Measurements from ENCODE around the gene PDE8A. TPM values are rescaled to one million over a fixed set of nuclear protein-coding genes. Genes with fewer than 3 reads are reported as not detected.
"Not testable (repeated sequence)": the region's sequence is repeated elsewhere in the genome, so short reads cannot be mapped to it uniquely, and the experiment has no call there.

PDE8A gene
- total and polyA plus RNA-seq, 10 of the 15 experiments (the other 5 are each of a cell fraction or from before 2014, with no cell fraction given) = 6.7 to 69.2 (median 27.2) TPM

DNA sequence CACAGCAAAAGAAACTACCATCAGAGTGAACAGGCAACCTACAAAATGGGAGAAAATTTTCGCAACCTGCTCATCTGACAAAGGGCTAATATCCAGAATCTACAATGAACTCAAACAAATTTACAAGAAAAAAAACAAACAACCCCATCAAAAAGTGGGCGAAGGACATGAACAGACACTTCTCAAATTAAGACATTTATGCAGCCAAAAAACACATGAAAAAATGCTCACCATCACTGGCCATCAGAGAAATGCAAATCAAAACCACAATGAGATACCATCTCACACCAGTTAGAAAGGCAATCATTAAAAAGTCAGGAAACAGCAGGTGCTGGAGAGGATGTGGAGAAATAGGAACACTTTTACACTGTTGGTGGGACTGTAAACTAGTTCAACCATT is 30.1 kb downstream of the PDE8A start:
- H4K20me1 ChIP-seq (ENCODE audit: control insufficient read depth, insufficient read depth); ATAC-seq; H2AFZ ChIP-seq (ENCODE audit: control insufficient read depth, low read depth, low read length); DNase-seq (ENCODE audit: low read depth, low spot score); FAIRE-seq; in situ Hi-C loops (cut with MboI); BruUV-seq (replicated peaks); H3K4me2 ChIP-seq (ENCODE audit: control insufficient read depth, insufficient read depth); intact Hi-C loops (cut with micrococcal nuclease; ENCODE audit: unreplicated experiment); H3K9me3 ChIP-seq (replicated peaks; ENCODE audit: control insufficient read depth, insufficient read depth, low read length); H3K9ac ChIP-seq (ENCODE audit: control insufficient read depth, insufficient read depth, low read length); H3K27me3 ChIP-seq (replicated peaks in 1 of 2; ENCODE audit: control insufficient read depth in 2 of 2, insufficient read depth in 2 of 2, low read length in 1 of 2); H3K36me3 ChIP-seq (ENCODE audit: control insufficient read depth in 2 of 2, insufficient read depth in 2 of 2, low read length in 1 of 2); H3K27ac ChIP-seq (ENCODE audit: control insufficient read depth, insufficient read depth); H3K4me3 ChIP-seq: not testable (repeated sequence)
- ChIA-PET SMC1A (ENCODE audit: uncharacterized antibody, unreplicated experiment) (interaction anchor here (0.7 to 4.6 kb wide), 4 partner anchors 17 to 94 kb away, joined by 3 to 27 read pairs (median 14); no protein-coding TSS in a partner anchor), POLR2A (interaction anchor here (2.9 to 5.3 kb wide), 2 partner anchors 10 to 24 kb away, joined by 12 to 34 read pairs; no protein-coding TSS in a partner anchor), CTCF (interaction anchor here (2.3 to 2.6 kb wide), 2 partner anchors 10 to 23 kb away, joined by 9 to 16 read pairs; no protein-coding TSS in a partner anchor), RAD21 (ENCODE audit: unreplicated experiment) (interaction anchor here (1.1 to 3.7 kb wide), 4 partner anchors 12 to 301 kb away, joined by 3 to 21 read pairs (median 6); no protein-coding TSS in a partner anchor)
- Histone ChIP-seq H3K79me2 (ENCODE audit: control insufficient read depth, insufficient read depth, low read length) (peaks cover 68% of the 10 kb centered on the region), H3K4me1 (ENCODE audit: control insufficient read depth, insufficient read depth, low read length) (peaks cover 50% of the 10 kb centered on the region)
- TF ChIP-seq MTA2 (IDR thresholded peaks at IDR 0.05; ENCODE audit: low read depth) = 0 out of 2 replicates have a peak, but pooled peaks have one; percentile 14
- TF ChIP-seq IKZF2 (IDR thresholded peaks at IDR 0.05) = 0 out of 4 replicates have a peak, but pooled peaks of 1 of the 2 experiments have one; percentile 8
- 100% methylated on average over 1 of the region's 2 CpGs for WGBS (ENCODE audit: insufficient coverage, insufficient replicate concordance, low lambda C conversion rate, missing lambda C conversion rate)

GRCh38 chr15:85013785-85014184 is 32.1 kb downstream of the PDE8A start:
- CTCF ChIA-PET = interaction anchor here (1.1 to 1.4 kb wide), 2 partner anchors 10 to 11 kb away, joined by 3 to 4 read pairs; no protein-coding TSS in a partner anchor
- ATAC-seq (no peak), FAIRE-seq (no peak), DNase-seq (ENCODE audit: low read depth, low spot score) (no peak)
- no peaks in the 10 kb centered on the region for H3K27me3 ChIP-seq (replicated peaks in 1 of 2; ENCODE audit: control insufficient read depth in 2 of 2, insufficient read depth in 2 of 2, low read length in 1 of 2)
- peaks cover 42% of the 10 kb centered on the region for H3K4me1 ChIP-seq (ENCODE audit: control insufficient read depth, insufficient read depth, low read length)
- H3K27ac ChIP-seq (ENCODE audit: control insufficient read depth, insufficient read depth) = no peak overlapping the region
- H3K9ac ChIP-seq (ENCODE audit: control insufficient read depth, insufficient read depth, low read length) = no peak overlapping the region
- intact Hi-C loops (cut with micrococcal nuclease; ENCODE audit: unreplicated experiment) = no loop called here
- no peaks in the 10 kb centered on the region for H4K20me1 ChIP-seq (ENCODE audit: control insufficient read depth, insufficient read depth)
- no peaks in the 10 kb centered on the region for H3K36me3 ChIP-seq (ENCODE audit: control insufficient read depth in 2 of 2, insufficient read depth in 2 of 2, low read length in 1 of 2)
- peaks cover 59% of the 10 kb centered on the region for H3K79me2 ChIP-seq (ENCODE audit: control insufficient read depth, insufficient read depth, low read length)
- peaks cover 1% of the 10 kb centered on the region; the same call in 2 of the 3 replicates for H3K9me3 ChIP-seq (replicated peaks; ENCODE audit: control insufficient read depth, insufficient read depth, low read length)
- no peak overlapping the region for H3K4me2 ChIP-seq (ENCODE audit: control insufficient read depth, insufficient read depth)
- SMC1A ChIA-PET (ENCODE audit: uncharacterized antibody, unreplicated experiment) = interaction anchor here (0.9 to 3.0 kb wide), 7 partner anchors 8 to 31 kb away, joined by 3 to 17 read pairs (median 5); no protein-coding TSS in a partner anchor
- 97% methylated on average over 4 of the region's 4 CpGs for WGBS (ENCODE audit: insufficient coverage, insufficient replicate concordance, low lambda C conversion rate, missing lambda C conversion rate)
- H3K4me3 ChIP-seq = no peak overlapping the region
- RAD21 ChIA-PET (ENCODE audit: unreplicated experiment) = no interaction called here
- POLR2A ChIA-PET = interaction anchor here (1.5 to 1.6 kb wide), 2 partner anchors 8 to 26 kb away, joined by 4 to 6 read pairs; no protein-coding TSS in a partner anchor
- in situ Hi-C loops (cut with MboI) = no loop called here
- BruUV-seq (replicated peaks) = no TSS peak
- TF ChIP-seq PAX8 (IDR thresholded peaks at IDR 0.05) (no peak), SMAD1 (IDR thresholded peaks at IDR 0.05; ENCODE audit: low read depth, partially characterized antibody) (no peak), TBL1XR1 (IDR thresholded peaks at IDR 0.05; ENCODE audit: low read depth, low read length) (no peak), CREB1 (IDR thresholded peaks at IDR 0.05; ENCODE audit: low read depth) (no peak), HCFC1 (IDR thresholded peaks at IDR 0.05; ENCODE audit: low read length) (no peak), USF2 (IDR thresholded peaks at IDR 0.05; ENCODE audit: borderline replicate concordance, low read depth, low read length) (no peak), EED (IDR thresholded peaks at IDR 0.05; ENCODE audit: low read depth) (no peak), ZBED1 (IDR thresholded peaks at IDR 0.05; ENCODE audit: borderline replicate concordance) (no peak), ZNF622 (IDR thresholded peaks at IDR 0.05) (no peak), CBFB (IDR thresholded peaks at IDR 0.05; ENCODE audit: low read depth) (no peak), STAT1 (conservative IDR thresholded peaks at IDR 0.05) (no peak), YY1 (IDR thresholded peaks at IDR 0.05; ENCODE audit: low read depth, low read length) (no peak), MYC (IDR thresholded peaks at IDR 0.05; ENCODE audit: insufficient read depth, insufficient read length, insufficient replicate concordance, low read length, severe bottlenecking) (no peak)
- TF ChIP-seq, protein P1, sequence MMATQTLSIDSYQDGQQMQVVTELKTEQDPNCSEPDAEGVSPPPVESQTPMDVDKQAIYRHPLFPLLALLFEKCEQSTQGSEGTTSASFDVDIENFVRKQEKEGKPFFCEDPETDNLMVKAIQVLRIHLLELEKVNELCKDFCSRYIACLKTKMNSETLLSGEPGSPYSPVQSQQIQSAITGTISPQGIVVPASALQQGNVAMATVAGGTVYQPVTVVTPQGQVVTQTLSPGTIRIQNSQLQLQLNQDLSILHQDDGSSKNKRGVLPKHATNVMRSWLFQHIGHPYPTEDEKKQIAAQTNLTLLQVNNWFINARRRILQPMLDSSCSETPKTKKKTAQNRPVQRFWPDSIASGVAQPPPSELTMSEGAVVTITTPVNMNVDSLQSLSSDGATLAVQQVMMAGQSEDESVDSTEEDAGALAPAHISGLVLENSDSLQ (IDR thresholded peaks at IDR 0.05) = no peak
- H2AFZ ChIP-seq (ENCODE audit: control insufficient read depth, low read depth, low read length) = no peak overlapping the region; the same call in 1 of the 2 replicates
